Common myeloid progenitor, CD34-positive (primary cell): ENCODE data around the gene ZSWIM1.

Source experiments
- CTCF ChIA-PET: fragments of 350-600 bp; sonication (Branson Sonifier 250); formaldehyde crosslinking; loops from one replicate; lab custom pipeline; 2021; ENCODE audit warnings: antibody characterized with exemption; lab: Charles Lee
- POLR2A ChIA-PET: fragments of 350-600 bp; sonication (Branson Sonifier 250); formaldehyde crosslinking; loops from one replicate; lab custom pipeline; 2021; ENCODE audit warnings: antibody characterized with exemption; lab: Charles Lee
- DNase-seq, 3 donors: peaks; one replicate each; pipeline versions ENCODE4 v3.0.0 to v3.0.0-alpha.2; 2013
- H3K27ac ChIP-seq, 2 experiments: 1 replicate in 1 of 2; 2 replicates in 1 of 2; pipeline ENCODE4 v1.7.0; 2013; ENCODE audit warnings: inconsistent platforms in 2 of 2, low read length in 2 of 2, mild to moderate bottlenecking in 2 of 2, low read depth in 1 of 2, moderate library complexity in 1 of 2; ENCODE audit not compliant: severe bottlenecking in 2 of 2, insufficient read depth in 1 of 2, poor library complexity in 1 of 2
- H3K27me3 ChIP-seq, 5 experiments: replicated peaks in 2 of 5; 1 replicate in 3 of 5; 2 replicates in 2 of 5; pipeline versions ENCODE4 v1.6.1 to v1.7.0; 2013; ENCODE audit warnings: low read length in 4 of 5, mild to moderate bottlenecking in 2 of 5, moderate library complexity in 2 of 5, inconsistent platforms in 1 of 5; ENCODE audit not compliant: insufficient read depth in 5 of 5, control insufficient read depth in 4 of 5
- H3K36me3 ChIP-seq, 4 experiments: 1 replicate in 2 of 4; 2 replicates in 2 of 4; pipeline versions ENCODE4 v1.6.1 to v1.7.0; 2013; ENCODE audit warnings: low read length in 3 of 4, control low read depth in 1 of 4, mild to moderate bottlenecking in 1 of 4; ENCODE audit not compliant: control insufficient read depth in 4 of 4, insufficient read depth in 4 of 4
- H3K4me1 ChIP-seq, 4 experiments: 1 replicate in 3 of 4; 2 replicates in 1 of 4; pipeline versions ENCODE4 v1.6.1 to v1.7.1; 2013; ENCODE audit warnings: low read length in 3 of 4, mild to moderate bottlenecking in 3 of 4, control low read depth in 1 of 4, inconsistent platforms in 1 of 4, moderate library complexity in 1 of 4; ENCODE audit not compliant: control insufficient read depth in 4 of 4, insufficient read depth in 4 of 4; ENCODE audit errors: control extremely low read depth in 1 of 4
- H3K4me3 ChIP-seq, 7 experiments: 1 replicate in 4 of 7; 2 replicates in 3 of 7; pipeline versions ENCODE4 v1.5.1 to v1.7.0; 2013; ENCODE audit warnings: mild to moderate bottlenecking in 7 of 7, low read length in 6 of 7, moderate library complexity in 6 of 7, inconsistent platforms in 2 of 7, low read depth in 2 of 7, control low read depth in 1 of 7; ENCODE audit not compliant: insufficient read depth in 4 of 7, control insufficient read depth in 1 of 7; ENCODE audit errors: extremely low read depth in 1 of 7
- H3K9me3 ChIP-seq, 5 experiments: 1 replicate in 4 of 5; 2 replicates in 1 of 5; pipeline versions ENCODE4 v1.6.1 to v1.7.1; 2013; ENCODE audit warnings: low read length in 4 of 5, mild to moderate bottlenecking in 2 of 5, inconsistent platforms in 1 of 5, low read depth in 1 of 5, moderate library complexity in 1 of 5; ENCODE audit not compliant: control insufficient read depth in 4 of 5, insufficient read depth in 2 of 5; ENCODE audit errors: control extremely low read depth in 1 of 5
- WGBS: methylation state at CpG from one replicate; pipeline ENCODE4 v1.1.5; 2013; ENCODE audit not compliant: insufficient coverage; 5-methylcytosine and 5-hydroxymethylcytosine counted together

ZSWIM1 gene

DNA sequence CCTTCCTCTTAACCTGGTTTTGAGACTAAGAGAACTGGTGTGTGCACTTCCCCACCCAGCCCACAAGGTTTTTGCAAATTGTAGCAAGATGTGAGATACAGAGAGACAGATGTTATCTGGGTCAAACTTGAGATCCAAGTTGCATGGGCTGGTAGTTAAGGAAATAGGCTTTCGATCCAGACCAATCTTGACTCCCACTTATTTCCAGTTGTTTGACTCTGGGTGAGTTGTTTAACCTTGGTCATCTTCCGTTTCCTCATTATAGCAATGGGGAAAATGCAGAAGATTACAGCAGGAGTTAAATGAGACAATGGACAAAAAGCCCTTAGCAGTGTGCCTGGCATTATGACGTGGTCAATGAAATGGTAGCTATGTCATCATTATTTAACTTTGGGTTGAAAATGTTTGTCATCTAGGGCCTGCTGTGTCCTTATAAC is 45.7 kb upstream of the ZSWIM1 start:
- no peak overlapping the region for H3K27ac ChIP-seq
- peaks cover 0 to 3% (median 0%) of the 10 kb centered on the region in 4 experiments for H3K36me3 ChIP-seq
- POLR2A ChIA-PET: no interaction called here
- peak in 2 of 3 donors; percentile 50 to 59 for DNase-seq
- H3K9me3 ChIP-seq: no peaks in the 10 kb centered on the region
- H3K27me3 ChIP-seq: peaks cover 0 to 3% (median 0%) of the 10 kb centered on the region in 5 experiments
- H3K4me3 ChIP-seq: no peak overlapping the region
- H3K4me1 ChIP-seq: peaks cover 3 to 38% (median 22%) of the 10 kb centered on the region in 4 experiments
- CTCF ChIA-PET: interaction anchor here (1.4 kb wide), 1 partner anchor 12 kb away, joined by 4 read pairs; no protein-coding TSS in a partner anchor
- WGBS: 83% methylated on average over 3 of the region's 3 CpGs

DNA sequence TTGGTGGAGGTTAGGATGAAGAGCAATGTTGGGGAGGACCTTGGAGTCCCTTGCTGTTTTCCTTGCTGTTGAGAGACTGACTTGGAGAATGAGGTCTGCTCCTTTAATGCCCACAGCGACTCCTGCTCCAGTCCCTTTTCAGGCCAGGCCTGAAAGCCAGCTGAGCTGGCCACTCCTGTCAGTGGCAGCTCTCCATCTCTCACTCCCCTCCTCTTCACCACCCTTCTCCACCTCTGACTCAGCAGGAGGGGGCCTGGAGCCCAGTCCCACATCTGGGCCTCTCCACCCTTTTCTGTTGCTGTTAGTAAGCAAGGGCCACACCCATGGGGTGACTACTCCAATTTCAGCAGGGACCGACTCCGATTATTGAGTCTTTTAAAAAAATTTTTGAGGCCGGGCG is 45.2 kb upstream of the ZSWIM1 start:
- H3K4me3 ChIP-seq: no peak overlapping the region
- peaks cover 0 to 8% (median 2%) of the 10 kb centered on the region in 4 experiments for H3K36me3 ChIP-seq
- H3K4me1 ChIP-seq: peaks cover 3 to 38% (median 22%) of the 10 kb centered on the region in 4 experiments
- ChIA-PET CTCF (no interaction called here), POLR2A (no interaction called here)
- 100% methylated on average over 2 of the region's 5 CpGs for WGBS
- H3K27ac ChIP-seq: no peak overlapping the region
- peaks cover 0 to 3% (median 0%) of the 10 kb centered on the region in 5 experiments for H3K27me3 ChIP-seq
- H3K9me3 ChIP-seq: no peaks in the 10 kb centered on the region
- no peak for DNase-seq

DNA sequence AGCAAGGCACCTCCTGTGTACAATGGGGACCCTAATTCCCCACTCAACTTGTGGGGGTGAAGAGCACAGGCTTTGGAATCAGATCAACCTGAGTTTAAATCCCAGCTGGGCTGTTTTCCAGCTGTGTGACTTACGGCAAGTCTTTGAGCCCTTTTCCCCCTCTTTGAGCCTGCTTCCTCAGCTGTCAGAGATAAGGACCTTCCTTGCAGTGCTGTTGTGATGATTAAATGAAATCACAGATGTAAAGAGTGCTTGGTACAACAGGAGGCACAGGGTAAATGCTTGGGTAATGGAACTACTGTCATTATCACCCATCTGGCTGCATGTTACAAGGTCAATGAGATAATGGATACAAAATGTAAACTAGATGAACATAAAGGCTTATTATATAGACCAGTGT is 44.2 kb upstream of the ZSWIM1 start:
- Histone ChIP-seq H3K4me3 (no peak overlapping the region), H3K27ac (no peak overlapping the region), H3K9me3 (no peaks in the 10 kb centered on the region), H3K4me1 (peaks cover 3 to 38% (median 24%) of the 10 kb centered on the region in 4 experiments), H3K36me3 (peaks cover 0 to 12% (median 5%) of the 10 kb centered on the region in 4 experiments), H3K27me3 (peaks cover 0 to 3% (median 0%) of the 10 kb centered on the region in 5 experiments)
- peak in 2 of 3 donors; percentile 48 to 68 for DNase-seq
- 43% methylated on average over 1 of the region's 1 CpG for WGBS
- ChIA-PET CTCF (interaction anchor here (1.2 to 1.4 kb wide), 2 partner anchors 12 to 125 kb away, joined by 3 to 6 read pairs; no protein-coding TSS in a partner anchor), POLR2A (no interaction called here)

DNA sequence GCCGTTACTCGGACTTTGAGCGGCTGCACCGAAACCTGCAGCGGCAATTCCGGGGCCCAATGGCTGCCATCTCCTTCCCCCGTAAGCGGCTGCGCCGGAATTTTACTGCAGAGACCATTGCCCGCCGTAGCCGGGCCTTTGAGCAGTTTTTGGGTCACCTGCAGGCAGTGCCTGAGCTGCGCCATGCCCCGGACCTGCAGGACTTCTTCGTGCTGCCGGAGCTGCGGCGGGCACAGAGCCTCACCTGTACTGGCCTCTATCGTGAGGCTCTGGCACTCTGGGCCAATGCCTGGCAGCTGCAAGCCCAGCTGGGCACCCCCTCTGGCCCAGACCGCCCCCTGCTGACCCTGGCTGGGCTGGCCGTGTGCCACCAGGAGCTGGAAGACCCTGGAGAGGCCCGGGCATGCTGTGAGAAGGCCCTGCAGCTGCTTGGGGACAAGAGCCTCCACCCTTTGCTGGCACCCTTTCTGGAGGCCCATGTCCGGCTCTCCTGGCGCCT is 40.3 kb upstream of the ZSWIM1 start:
- Histone ChIP-seq H3K27ac (no peak overlapping the region), H3K27me3 (no peaks in the 10 kb centered on the region), H3K9me3 (no peaks in the 10 kb centered on the region), H3K4me3 (no peak overlapping the region), H3K36me3 (peaks cover 11 to 37% (median 27%) of the 10 kb centered on the region in 4 experiments), H3K4me1 (peaks cover 3 to 21% (median 14%) of the 10 kb centered on the region in 4 experiments)
- CTCF ChIA-PET: interaction anchor here (0.9 to 4.0 kb wide), 9 partner anchors 9 to 126 kb away, joined by 3 to 24 read pairs (median 5); partner anchors contain the start of gene TNNC2
- 98% methylated on average over 25 of the region's 25 CpGs for WGBS
- DNase-seq: no peak
- POLR2A ChIA-PET: no interaction called here

DNA sequence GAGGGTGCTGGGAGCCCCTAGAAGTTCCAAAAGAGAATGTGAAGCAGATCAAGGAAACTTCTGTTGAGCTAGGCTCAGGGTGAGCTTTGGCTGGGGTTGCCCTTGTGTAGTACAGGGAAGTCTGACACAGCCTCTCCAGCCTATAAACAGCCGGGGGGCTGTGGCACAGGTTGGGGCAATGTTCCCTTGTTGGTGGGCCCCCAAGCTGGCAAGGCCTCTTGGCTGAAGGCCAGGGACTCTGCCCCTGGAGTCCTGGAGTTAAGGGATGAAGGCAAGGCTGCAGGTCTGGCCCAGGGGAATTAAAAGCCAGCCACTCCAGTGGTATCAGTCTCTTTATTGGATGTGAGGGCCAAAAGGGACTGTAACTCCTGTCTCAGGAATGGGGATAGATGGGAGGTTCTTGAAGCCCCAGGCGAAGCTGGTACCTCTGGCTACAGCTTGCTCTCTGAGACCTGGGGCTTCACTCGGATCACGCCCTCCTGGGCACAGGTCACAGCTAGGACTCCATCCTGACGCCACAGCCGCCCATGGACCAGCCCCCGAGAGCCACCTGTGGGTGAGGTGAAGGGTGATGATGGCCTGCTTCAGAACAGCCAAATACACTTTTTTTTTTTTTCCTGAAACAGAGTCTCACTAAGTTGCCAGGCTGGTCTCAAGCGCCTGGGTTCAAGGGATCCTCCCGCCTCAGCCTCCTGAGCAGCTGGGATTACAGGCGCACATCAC is 39.5 kb upstream of the ZSWIM1 start:
- H3K27me3 ChIP-seq: no peaks in the 10 kb centered on the region
- no peak overlapping the region for H3K4me3 ChIP-seq
- POLR2A ChIA-PET: interaction anchor here (0.6 kb wide), 1 partner anchor 42 kb away, joined by 3 read pairs; no protein-coding TSS in a partner anchor
- peaks cover 11 to 44% (median 31%) of the 10 kb centered on the region in 4 experiments for H3K36me3 ChIP-seq
- H3K9me3 ChIP-seq: no peaks in the 10 kb centered on the region
- peaks cover 3 to 20% (median 13%) of the 10 kb centered on the region in 4 experiments for H3K4me1 ChIP-seq
- no peak for DNase-seq
- WGBS: 98% methylated on average over 7 of the region's 10 CpGs
- CTCF ChIA-PET: interaction anchor here (0.6 to 4.0 kb wide), 9 partner anchors 13 to 858 kb away, joined by 3 to 24 read pairs (median 5); partner anchors contain the start of gene TNNC2
- H3K27ac ChIP-seq: no peak overlapping the region

DNA sequence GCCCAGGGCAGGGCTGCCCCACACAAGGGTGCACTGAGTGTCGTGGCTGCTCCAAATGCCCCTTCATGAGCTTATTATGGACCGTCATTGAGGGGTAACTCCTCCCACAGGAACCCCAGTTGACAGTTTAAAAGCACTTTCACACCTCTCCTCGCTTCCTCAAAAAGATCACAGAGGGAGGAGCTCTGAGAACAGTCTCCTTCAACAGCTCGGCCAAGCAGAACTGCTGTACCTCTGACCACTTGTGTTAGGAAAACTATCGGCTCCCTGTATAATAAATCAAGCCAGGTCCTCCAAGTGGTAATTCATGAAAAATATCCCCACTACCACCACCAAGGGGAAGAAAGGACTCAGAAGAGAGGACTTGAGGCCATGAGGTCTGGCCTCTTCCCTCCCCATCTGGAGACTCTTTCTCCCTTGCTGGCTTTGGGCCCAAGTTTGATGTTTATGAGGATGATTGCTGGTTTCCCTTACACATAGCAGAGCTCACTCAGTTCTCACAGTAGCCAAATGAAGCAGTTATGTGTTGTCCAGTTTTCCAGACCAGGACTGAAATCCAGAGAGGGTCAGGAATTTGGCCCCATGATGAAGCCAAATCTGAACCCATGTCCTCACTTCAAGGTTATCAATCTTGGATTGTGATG is 38.7 kb upstream of the ZSWIM1 start:
- H3K4me3 ChIP-seq: no peak overlapping the region
- H3K36me3 ChIP-seq: peaks cover 12 to 49% (median 33%) of the 10 kb centered on the region in 4 experiments
- H3K27ac ChIP-seq: peak overlapping the region; percentile 37 to 54
- H3K27me3 ChIP-seq: no peaks in the 10 kb centered on the region
- DNase-seq: peak; percentile 32 to 86 (median 81)
- CTCF ChIA-PET: interaction anchor here (0.6 to 4.0 kb wide), 8 partner anchors 10 to 859 kb away, joined by 3 to 24 read pairs (median 4); partner anchors contain the start of gene TNNC2
- WGBS: 3% methylated on average over 5 of the region's 5 CpGs
- no peaks in the 10 kb centered on the region for H3K9me3 ChIP-seq
- H3K4me1 ChIP-seq: peaks cover 3 to 15% (median 10%) of the 10 kb centered on the region in 4 experiments
- POLR2A ChIA-PET: interaction anchor here (0.6 kb wide), 1 partner anchor 43 kb away, joined by 3 read pairs; no protein-coding TSS in a partner anchor
